Activated CD8-positive, alpha-beta memory T cell treated with anti-CD3 and anti-CD28 coated beads, Interleukin-2, amount 50 U/mL, for 1 hour (primary cell): ENCODE measurements around the gene ZNF473.
A peak's percentile ranks its signal among the peaks of the same experiment; 100 is the strongest.

Experiments used
- DNase-seq: peaks from one replicate; pipeline ENCODE4 v3.0.0-alpha.2; 2020; ENCODE audit errors: extremely low read depth

The ZNF473 gene

DNA sequence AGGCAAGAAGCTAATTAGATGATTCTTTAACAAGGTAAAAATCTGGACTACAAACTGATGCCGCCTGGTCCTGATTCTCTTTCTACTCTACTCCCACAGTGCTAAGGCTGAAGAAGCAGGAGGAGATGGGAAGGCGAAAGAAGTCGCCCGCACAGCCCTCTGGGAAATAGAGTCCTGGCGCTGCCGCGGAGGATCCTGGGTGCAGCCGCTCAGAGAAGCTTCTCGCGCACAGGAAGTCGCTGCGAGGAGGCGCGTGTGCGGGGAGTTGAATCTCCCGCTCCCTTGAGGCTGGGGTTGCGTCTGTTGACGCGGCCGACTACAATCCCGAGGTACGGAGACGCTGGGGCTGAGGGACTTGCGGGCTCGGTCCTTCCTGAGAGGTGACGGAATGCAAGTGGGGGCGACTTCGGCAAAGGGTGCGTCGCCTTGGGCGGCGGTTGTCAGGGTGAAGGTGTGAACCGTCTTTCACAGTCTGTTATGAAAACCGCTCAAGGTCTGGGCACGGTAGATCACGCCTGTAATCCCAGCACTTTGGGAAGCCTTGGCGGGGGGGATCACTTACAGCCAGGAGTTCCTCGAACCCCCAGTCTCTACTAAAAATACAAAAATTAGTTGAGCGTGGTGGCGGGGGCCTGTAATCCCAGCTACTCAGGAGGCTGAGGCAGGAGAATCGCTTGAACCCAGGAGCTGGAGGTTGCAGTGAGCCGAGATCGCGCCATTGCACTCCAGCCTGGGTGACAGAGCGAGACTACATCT, at the start of gene ZNF473:
TSS of gene ZNF473 (plus strand) at position 212 of the 756 bp plus-strand sequence. CDS start 5,078 bp downstream, outside the sequence.
- peak; percentile 80 for DNase-seq

DNA sequence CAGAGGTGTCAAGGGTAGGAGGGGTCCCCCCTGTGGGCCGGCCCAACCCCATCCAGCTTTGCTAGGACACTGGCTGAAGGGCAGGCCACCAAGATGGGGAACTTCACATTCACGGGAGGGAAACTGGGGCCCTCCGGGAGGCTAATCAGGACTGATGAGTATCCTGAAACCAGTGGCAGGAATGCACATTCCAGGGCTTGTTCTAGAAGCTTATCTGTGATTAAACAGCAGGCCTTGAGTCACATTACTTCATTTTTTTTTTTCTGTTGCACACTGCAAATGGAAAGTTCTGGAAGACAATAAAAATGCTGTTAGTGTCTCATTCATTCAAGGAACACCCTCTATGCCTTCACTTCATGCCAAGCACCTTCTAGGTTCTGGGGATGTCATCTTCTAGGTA, 49.3 kb upstream of the ZNF473 start:
- DNase-seq: no peak

DNA sequence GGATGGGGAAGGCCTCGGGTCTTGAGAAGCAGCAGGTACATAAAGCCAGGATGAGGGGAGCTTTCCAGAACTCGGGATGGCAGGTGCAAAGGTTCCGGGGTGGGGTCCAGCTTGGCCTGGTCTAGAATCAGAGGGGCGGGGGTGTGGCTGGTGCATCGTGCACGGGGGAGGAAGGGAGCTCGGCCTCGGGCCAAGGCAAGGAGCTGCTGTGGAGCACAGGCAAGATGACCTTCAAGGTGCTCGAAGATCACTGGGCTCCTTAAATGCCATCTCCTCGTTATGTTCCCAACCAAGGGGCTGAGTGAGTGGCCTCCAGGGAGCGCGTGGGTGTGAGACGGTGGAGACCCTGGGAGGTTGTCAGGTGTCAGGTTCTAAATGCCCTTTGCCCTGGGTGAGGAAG, 48.7 kb upstream of the ZNF473 start:
- no peak for DNase-seq

DNA sequence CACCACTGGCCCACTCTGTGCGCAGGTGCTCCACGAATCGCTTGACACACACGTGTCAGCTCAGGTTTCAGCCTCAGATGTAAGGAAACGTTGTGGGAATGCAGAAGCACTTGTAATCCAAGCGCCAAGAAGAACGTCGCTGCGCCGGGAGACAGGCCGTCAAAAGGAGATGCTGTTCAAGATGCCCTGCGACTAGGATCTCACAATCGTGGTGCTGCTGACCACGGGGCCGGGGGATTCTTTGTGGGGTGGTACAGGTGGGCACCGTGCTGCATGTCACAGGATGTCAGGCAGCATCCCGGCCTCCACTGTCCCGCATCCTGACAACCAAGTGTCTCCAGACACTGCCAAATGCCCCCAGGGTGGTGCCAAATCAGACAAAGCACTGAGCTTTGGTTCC, 47.9 kb upstream of the ZNF473 start:
- no peak for DNase-seq

DNA sequence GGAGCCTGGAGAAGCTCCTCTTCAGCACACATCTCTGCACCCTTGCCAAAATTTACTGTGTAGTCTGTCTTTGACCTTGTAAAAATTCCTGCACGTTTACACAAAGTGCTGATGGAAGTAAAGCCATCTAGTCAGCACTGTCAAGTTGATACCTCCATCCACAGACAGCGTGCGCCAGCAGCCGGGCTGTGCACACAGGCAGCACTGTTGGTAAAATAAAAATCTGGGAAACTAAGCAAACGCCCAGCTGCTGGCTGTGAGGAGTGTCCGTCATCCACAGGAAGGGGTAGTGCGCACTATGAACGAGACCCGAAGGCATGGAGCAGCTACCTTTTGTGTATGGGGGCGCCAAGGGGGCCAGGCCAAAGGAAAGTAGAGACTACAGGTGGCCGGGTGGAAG, 47.5 kb upstream of the ZNF473 start:
- no peak for DNase-seq

DNA sequence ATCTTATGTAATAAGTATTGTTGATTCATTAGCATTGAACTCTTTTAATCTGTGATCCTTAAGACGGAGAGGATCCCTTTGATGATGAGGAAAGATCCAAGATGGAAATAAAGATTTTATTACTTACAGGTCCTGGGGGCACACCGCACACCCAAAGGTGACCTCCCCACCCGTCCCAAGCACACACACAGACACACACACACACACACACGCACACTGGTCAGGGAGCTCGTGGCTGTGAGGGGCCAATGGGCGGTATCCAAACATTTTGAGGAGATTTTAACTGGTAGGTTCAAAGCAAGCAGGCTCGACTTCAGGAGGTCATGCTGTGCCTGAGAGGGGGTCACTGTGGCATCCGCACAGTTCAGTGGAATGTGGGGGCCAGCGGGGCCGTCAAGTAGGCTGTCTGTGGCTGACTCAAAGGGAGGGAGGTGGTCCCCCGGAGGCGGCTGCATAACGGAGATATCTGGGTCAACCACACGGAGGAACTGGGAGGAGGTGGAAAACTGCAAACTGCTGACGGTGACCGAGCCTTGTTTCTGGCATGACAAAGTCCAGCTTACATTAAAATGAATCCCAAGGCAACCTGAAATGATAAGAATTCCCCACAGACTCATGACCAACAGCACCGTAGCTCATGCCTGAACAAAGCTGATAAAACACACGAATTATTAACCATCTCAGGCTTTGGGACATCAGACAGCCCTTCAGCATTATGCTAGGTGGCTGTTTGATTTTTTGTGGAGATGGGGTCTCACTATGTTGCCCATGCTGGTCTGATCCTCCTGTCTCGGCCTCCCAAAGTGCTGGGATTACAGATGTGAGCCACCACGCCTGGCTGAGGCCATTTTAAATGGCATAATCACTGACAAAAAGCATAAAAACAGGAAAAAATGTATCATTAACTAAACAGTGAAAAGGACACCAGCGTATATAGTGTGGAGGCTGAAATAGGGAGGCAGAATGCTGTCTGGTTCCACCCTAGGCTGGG, 43.9 kb upstream of the ZNF473 start:
- no peak for DNase-seq

DNA sequence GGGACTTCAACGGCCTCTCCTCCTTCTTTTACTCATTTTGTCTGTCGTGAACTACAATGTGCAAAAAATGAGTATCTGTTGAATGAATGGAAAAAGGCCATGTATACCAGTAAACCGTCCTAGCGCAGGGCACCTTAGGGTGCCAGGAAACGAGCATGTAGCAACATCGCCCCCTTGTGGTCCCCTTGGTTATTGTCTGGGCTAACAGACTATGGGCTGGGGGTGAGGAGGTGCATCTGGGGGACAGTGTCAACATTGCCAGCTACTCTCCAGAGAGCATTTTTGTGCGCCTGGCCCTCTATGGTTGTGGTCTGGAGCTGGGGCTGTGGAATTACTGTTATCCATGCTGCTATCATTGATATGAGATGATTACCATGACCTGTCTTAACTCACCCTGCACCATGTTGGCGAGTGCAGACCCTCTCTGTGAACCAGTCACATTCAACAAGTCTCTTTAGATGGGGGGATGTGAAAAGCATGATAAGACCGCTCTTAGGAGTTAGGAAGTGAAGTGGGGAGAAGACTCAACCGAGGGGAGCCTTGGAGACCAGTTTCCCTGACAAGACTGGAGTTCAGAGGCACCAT, 42.1 kb upstream of the ZNF473 start:
- peak; percentile 40 for DNase-seq

DNA sequence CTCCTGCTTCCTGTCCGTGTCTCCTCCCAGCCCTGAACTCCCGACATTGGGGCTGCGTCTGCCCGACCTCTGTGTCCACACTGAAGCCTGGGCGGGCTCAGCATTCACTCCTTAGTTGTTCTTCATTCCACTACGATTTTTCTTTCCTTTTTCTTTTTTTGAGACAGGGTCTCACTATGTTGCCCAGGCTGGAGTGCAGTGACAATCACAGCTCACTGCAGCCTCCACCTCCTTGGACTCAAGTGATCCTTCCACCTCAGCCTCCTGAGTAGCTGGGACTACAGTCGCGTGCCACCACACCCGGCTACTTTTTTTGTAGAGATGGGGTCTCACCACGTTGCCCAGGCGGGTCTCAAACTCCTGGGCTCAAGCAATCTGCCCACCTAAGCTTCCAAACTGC, 41.3 kb upstream of the ZNF473 start:
- no peak for DNase-seq

DNA sequence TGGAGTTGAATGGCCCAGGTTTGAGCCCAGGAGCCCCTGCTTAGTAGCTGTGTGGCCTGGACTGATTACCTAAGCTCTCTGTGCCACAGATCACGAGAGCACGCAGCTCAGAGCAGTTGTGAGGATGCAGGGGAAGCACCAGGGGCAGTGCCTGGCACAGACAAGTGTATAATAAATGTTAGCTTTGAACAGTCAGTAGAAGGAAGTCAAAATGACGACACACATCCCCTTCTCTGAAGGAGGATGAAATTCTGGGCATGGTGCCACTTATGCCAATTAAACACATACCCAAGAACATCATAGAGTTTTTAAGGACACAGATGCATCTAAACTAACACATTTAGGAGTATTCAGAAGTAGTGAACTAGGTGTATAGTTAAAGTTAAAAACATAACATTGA, 39.9 kb upstream of the ZNF473 start:
- DNase-seq: no peak

DNA sequence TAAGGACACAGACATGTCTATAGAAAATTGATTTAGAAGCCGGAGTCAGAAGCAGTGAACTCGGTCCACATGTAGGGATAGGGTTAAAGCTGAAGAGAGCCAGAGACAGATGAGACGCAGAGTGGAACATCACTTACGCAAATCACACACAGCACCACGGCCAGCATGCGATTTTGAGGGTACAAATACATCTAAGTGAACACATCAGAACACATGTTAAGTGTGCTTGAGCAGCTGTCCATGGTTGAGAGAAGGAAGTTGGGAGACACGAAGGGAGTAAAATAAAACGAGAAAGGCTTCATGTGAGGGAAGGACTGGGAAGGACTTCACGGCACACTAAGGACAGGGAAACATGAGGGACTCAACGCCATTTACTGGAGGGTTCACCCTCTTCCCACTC, 39.5 kb upstream of the ZNF473 start:
- no peak for DNase-seq

DNA sequence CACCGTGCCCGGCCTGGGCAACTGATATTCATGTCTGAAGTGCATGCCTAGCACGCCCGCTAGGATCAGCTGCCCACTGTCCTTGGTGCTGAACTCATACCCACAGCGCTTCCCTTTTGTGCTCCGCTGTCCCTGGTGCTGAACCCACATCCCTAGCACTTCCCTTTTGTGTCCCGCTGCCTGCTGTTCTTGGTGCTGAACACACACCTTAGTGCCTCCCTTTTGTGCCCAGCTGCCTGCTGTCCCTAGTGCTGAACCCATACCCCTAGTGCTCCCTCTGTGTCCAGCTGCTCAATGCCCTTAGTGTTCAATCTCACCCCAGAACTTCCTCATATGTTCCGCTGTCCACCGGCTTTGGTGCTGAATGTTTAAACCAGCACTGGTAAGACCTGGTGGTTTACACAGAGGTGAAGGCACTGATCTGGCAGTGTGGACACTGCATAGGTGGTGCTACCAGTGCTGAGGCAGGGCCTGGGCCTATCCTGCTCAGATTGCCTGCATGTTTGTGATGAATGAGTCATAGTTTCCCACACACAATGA, 38.6 kb upstream of the ZNF473 start:
- peak; percentile 55 for DNase-seq

DNA sequence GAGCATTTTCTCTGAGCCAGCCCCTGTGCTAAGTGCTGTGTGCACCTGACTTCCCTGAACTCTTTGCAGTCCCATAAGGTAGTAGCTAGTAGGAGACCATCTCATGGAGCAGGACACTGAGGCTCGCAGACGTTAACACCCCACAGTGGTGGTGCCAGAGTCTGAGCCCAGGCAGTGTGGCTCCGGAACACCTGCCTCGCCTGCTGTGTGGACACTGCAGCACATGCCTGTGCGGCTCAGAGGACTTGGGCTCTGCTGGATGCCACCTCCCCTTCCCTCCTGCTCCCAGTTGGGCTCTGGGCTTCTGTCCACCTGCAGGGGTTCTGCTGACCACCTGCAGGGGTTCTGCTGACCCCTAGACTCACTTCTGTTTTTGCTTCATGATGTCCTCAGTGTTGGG, 37.8 kb upstream of the ZNF473 start:
- DNase-seq: no peak

DNA sequence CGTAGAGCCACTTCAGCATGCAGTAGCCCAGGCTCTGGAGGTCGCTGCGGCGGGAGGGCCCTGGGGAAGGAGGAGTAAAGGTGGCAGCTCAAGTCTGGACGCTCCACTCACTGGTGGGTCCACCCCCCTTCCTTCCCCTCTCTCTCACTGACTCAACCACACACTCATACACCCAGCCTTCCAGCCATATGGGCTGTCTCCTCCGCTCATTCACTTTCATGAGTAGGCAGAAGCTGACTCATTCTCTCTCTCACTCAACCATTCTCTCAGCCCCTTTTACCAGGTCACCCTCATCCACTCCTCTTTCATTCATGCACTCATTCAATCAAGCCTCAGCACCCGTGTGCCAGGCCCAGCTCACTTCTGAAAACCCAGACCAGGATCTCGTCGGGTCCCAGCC, 37.4 kb upstream of the ZNF473 start:
- no peak for DNase-seq

DNA sequence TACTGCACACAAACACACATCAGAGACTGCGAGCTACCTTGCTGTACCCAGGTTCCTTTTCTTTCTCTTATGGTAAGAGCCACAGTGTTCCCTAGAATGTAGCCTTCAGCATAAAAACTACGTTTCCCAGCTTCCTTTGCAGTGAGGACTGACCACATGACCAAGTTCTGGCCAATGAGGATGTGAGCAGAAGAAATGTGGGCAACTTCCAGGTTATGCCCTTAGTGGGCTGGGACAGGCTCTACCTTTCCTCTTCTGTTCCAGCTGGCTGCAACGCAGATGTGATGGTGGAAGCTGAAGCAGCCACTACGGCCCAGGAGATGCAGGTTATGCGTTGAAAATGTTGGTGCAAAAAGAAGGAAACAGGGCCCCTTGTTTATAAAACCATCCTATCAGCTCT, 28.1 kb upstream of the ZNF473 start:
- no peak for DNase-seq

DNA sequence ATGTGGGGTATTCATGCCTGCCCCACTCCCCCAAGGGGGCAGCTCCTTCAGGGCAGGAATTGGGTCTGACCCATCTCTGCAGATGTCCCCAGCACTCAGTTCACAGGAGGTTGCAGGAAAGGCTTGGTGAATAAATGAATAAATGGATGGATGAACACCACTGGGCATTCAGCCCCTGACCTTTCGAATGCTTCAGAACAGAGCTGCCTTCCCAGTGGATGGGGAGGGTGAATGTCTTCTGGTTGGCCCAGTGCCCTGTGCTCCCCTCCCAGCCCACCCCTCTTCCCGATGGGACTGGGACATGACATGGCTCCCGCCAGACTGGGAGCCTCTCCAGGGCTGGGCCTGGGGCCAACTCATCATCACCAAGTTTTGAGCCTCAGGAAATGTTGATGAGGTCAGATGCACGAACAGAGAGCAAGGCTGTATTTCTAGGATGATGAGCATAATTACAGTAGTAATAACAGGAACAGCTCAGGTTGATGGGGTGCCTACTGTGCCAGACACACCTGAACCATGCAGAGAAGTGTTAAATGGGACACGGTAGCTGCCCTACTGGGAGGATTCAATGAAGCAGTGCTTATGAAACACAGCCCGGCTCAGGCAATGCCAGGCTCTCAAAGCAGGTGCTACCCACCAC, 26.3 kb upstream of the ZNF473 start:
- DNase-seq: no peak

DNA sequence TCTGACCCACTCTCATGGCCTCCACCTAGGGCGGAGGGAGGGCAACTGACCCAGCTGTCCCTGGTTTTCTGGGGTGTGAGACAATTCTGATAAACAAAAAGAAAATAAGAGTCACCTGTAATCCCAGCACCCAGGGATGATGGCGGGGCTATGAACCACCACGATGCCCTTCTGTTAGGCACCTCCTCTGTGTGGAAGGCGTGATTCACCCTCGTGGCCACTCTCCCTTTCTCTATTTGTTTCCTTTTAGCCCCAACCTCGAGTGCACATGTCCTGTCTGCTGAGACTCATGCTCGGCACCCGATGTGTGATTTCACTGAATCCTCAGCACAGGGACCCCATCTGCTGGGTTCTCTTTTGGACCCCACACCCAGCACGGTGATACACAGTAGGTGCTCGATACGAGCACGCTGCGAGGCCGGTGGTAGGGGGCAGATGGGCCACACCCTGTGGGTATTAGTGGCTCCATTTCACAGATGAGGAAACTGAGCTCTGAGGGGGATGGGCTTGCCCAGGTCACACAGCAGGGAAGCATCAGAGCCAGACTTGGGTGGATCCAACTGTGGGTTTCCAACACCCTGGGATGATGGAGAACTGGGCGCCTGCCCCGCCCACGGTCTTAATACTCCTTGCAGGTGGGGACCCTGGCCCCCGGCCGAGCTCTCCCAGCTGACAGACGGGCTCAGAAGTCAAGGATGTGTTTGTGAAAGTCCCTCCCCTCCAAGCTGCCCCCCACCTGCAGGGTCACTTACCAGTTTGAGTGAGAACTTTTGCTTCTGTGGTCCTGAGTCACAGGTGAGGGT, 25.6 kb upstream of the ZNF473 start:
- DNase-seq: no peak

DNA sequence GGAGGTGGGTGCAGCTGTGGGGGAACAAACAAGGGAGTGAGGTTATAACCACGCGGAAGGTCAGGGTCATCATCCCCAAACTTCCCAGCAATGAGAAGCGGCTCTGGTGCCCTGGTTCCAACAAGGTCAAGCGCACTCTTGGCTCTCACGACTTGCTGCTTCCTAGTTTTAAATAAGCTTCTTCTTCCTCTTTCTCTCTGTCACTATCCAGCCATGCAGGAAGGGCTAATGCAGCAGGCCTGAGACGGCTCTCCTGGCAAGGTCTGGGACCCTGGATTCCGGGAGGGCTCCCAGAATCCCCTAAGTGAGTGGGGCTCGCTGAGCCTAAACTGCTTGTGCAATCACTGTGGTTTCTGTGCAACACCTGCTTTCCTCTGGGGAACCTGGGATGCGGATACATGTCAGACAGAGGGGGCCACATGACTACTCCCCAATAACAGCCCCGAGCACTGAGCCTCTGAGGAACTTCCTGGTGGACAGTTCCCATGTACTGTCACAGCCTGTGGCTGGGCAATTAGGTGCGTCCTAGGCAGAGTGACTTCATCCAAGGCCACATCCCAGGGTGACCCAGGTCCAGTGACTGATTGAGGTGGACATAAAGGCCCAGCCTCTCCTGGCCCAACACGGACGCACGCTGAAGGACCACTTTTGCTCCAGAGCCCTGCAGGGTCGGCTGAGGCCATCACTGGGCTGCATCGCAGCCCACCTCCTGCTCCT, 24.8 kb upstream of the ZNF473 start:
- no peak for DNase-seq

DNA sequence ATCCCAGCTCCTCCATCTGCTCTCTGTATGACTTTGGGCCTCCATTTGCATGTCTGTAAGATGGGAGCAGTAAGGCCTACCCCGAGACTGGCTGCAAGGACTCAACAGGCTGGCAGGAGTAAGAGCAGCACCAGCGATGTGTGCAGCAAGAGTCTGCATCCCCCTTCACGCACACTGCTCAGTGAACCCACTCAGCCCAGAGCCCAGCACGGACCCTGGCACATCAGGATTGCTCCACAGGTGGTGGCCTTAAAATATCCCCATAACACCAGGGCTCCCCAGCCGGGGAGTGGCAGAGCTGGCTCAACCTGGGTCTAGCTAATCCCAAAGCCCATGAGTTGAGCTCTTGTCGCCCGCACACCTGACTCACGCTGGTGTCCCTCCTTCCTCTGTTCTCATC, 24.0 kb upstream of the ZNF473 start:
- DNase-seq: no peak

DNA sequence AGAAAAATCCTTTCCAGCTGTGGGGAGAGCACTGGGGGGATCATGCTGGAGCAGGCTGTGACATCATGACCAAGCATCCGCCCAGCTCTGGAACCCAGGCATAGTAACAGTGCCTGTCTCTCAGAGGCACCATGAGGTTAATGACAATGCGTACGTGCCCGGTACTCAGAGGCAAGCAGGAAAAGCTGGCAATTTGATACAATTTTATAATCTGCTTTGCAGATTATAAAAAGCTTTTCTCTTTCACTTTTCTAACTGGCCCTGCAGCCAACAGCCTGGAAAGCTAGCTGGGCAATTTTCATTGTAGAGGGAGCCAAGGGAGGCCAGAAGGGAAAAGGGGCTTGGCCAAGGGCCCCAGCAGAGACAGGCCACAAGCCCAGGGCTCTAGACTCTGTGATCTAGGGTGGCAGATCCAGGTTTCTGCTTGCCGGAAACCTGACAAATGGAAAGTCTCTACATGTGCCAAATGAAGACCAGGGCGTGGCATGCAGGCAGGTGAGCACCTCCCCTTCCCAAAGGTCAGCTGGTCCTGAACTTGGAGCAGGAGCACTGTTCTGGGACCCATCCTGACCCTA, 23.3 kb upstream of the ZNF473 start:
- no peak for DNase-seq

DNA sequence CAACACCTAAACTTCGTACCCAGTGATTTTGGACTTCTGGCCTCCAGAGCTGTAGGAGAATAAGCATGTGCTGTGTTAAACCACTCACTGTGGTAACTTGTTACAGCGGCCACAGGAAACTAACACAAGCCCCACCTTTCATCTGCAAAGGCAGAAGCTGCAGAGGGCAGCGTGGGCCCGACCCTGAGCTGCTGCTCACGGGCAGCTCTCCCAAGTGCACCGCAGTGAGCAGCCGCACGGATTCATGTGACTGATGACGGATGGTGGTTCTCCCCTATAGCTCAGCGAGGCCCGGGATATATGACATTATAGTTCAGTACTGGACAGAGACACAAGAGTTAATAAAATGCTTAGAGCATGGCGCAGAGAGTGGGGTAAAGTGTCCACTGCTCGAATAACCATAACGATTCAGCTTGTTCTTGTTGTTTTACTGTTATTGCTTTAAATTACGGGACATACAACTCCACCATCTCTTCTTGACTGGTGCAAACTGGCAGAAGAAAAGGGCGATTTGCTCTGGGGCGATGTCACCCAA, 22.5 kb upstream of the ZNF473 start:
- no peak for DNase-seq
